ENCODE measurements around the gene PAQR6. TPM values are rescaled to one million over a fixed set of nuclear protein-coding genes. Genes with fewer than 3 reads are reported as not detected.

The PAQR6 gene
- total RNA-seq, 1 experiment from 2014 or later: 15.8 TPM

DNA sequence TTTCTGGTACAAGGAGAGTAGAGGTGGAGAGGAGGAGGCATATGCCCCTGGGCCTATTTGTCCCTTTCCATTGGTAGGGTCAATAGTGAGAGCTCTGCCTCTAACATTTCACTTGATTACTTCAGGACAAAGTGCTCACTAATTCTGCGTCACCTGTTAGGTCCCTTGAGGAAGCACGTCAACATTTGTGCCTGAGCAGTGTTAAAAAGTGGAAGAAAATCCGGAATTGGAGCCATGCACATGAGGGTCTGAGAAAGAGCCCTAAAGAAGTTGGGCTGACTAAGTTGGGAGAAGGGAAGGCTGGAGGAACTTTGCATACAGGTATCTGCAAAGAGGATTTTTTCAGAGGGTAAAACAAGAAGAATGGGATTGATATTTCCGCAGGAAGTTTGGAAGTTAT, 52.0 kb downstream of the PAQR6 start:
- peaks cover 31 to 43% of the 10 kb centered on the region in 2 experiments for H3K4me1 Mint-ChIP-seq
- Histone ChIP-seq H2BK12ac (ENCODE audit: insufficient read length, low read depth, low read length) (no peak overlapping the region), H2AK5ac (ENCODE audit: insufficient read length, low read length) (no peak overlapping the region), H2BK15ac (ENCODE audit: low read depth, low read length) (no peak overlapping the region), H3K79me1 (ENCODE audit: insufficient read depth, low read depth, low read length, poor library complexity, severe bottlenecking) (peaks cover 14% of the 10 kb centered on the region), H3K4me1 (ENCODE audit: insufficient read depth, low read length) (peaks cover 10% of the 10 kb centered on the region; the same call in 1 of the 2 replicates), H4K8ac (replicated peaks; ENCODE audit: insufficient read length, low read depth, low read length) (no peak overlapping the region), H3K23ac (ENCODE audit: insufficient read length, low read depth, low read length) (no peak overlapping the region), H3K4me2 (ENCODE audit: insufficient read depth, insufficient read length, low read length) (no peak overlapping the region), H3K4ac (ENCODE audit: low read depth, low read length) (no peak overlapping the region), H3K27ac (ENCODE audit: insufficient read length, low read depth, low read length) (no peak overlapping the region), H2BK20ac (ENCODE audit: low read depth, low read length, poor library complexity, severe bottlenecking) (no peak overlapping the region), H3K14ac (ENCODE audit: insufficient read depth, low read length) (no peak overlapping the region), H2AFZ (ENCODE audit: low read length) (no peak overlapping the region), H3K56ac (ENCODE audit: insufficient read length, low read depth, low read length) (no peak overlapping the region), H3T11ph (ENCODE audit: low read length) (no peak overlapping the region), H3K18ac (ENCODE audit: insufficient read length, low read depth, low read length) (no peak overlapping the region), H2BK120ac (ENCODE audit: low read depth, low read length, poor library complexity, severe bottlenecking) (no peak overlapping the region), H2BK5ac (ENCODE audit: insufficient read length, low read length) (no peak overlapping the region), H3K23me2 (ENCODE audit: insufficient read length, low read depth, low read length, poor library complexity, severe bottlenecking) (peaks cover 11% of the 10 kb centered on the region), H4K91ac (ENCODE audit: insufficient read length, low read depth, low read length) (no peak overlapping the region), H4K5ac (ENCODE audit: insufficient read length, low read depth, low read length) (no peak overlapping the region), H3K27me3 (ENCODE audit: insufficient read depth, low read length) (no peaks in the 10 kb centered on the region), H3K9ac (ENCODE audit: extremely low read depth, insufficient read length, low read length) (no peak overlapping the region), H4K20me1 (ENCODE audit: control insufficient read depth, insufficient read depth, insufficient read length) (no peaks in the 10 kb centered on the region), H3K9me3 (ENCODE audit: control insufficient read depth, low read depth, low read length) (no peaks in the 10 kb centered on the region), H3K79me2 (ENCODE audit: insufficient read depth, low read length) (peaks cover 20% of the 10 kb centered on the region; the same call in 1 of the 2 replicates)
- DNase-seq: no peak
- peaks cover 7 to 44% (median 19%) of the 10 kb centered on the region in 3 experiments; a peak in 6 of 7 replicates for H3K36me3 Mint-ChIP-seq (ENCODE audit: insufficient read depth in 1 of 3, low read depth in 3 of 3)
- TF ChIP-seq, protein P1, sequence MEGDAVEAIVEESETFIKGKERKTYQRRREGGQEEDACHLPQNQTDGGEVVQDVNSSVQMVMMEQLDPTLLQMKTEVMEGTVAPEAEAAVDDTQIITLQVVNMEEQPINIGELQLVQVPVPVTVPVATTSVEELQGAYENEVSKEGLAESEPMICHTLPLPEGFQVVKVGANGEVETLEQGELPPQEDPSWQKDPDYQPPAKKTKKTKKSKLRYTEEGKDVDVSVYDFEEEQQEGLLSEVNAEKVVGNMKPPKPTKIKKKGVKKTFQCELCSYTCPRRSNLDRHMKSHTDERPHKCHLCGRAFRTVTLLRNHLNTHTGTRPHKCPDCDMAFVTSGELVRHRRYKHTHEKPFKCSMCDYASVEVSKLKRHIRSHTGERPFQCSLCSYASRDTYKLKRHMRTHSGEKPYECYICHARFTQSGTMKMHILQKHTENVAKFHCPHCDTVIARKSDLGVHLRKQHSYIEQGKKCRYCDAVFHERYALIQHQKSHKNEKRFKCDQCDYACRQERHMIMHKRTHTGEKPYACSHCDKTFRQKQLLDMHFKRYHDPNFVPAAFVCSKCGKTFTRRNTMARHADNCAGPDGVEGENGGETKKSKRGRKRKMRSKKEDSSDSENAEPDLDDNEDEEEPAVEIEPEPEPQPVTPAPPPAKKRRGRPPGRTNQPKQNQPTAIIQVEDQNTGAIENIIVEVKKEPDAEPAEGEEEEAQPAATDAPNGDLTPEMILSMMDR (conservative IDR thresholded peaks at IDR 0.05): no peak
- no CpG with 5 or more reads among the region's 4 CpGs for WGBS (ENCODE audit: extremely low coverage, insufficient read length, low lambda C conversion rate)
- H3K27ac Mint-ChIP-seq: peak overlapping the region in 2 of 3 experiments; percentile 15 to 44; a peak in 2 of 7 replicates
- no peaks in the 10 kb centered on the region for H3K9me3 Mint-ChIP-seq
- H3K4me3 Mint-ChIP-seq: peak overlapping the region; percentile 47 to 100; a peak in 4 of 5 replicates
- H3K27me3 Mint-ChIP-seq (ENCODE audit: low read depth): no peaks in the 10 kb centered on the region; the same call in 1 of the 2 replicates
